GM23248 (cell line): Measurements from ENCODE around the gene MTERF4.

Experiments
- EZH2 ChIP-seq: fragments of 200-600 bp; sonication (generic); IDR thresholded peaks from 2 replicates; pipeline ENCODE4 v1.6.1; 2018; ENCODE audit warnings: antibody characterized with exemption, mild to moderate bottlenecking; ENCODE audit not compliant: insufficient read depth, poor library complexity, severe bottlenecking
- EZH2phosphoT487 ChIP-seq: fragments of 200-600 bp; sonication (generic); IDR thresholded peaks from 2 replicates; pipeline ENCODE4 v1.6.1; 2018; ENCODE audit warnings: antibody characterized with exemption, moderate library complexity, mild to moderate bottlenecking, low read depth; ENCODE audit not compliant: insufficient read depth

- TF ChIP-seq EZH2 (no peak), EZH2phosphoT487 (no peak)
Measured at GRCh38 chr2:241110089-241110606, 8.1 kb upstream of the MTERF4 start.
